Endodermal cell (in vitro differentiated cells): ENCODE data around the gene ABLIM3. TPM values are rescaled to one million over a fixed set of nuclear protein-coding genes. Genes with fewer than 3 reads are reported as not detected.

Experiments
- DNase-seq: peaks from one replicate; pipeline ENCODE4 v3.0.0-alpha.2; 2017
- H3K27ac ChIP-seq: 2 replicates; pipeline ENCODE4 v1.5.1; 2013; ENCODE audit warnings: mild to moderate bottlenecking, low read depth, low read length, moderate library complexity
- H3K27me3 ChIP-seq: 2 replicates; pipeline ENCODE4 v1.6.1; 2013; ENCODE audit warnings: mild to moderate bottlenecking, low read length, moderate library complexity; ENCODE audit not compliant: insufficient read depth, control insufficient read depth, poor library complexity, severe bottlenecking
- H3K36me3 ChIP-seq: 2 replicates; pipeline ENCODE4 v1.7.0; 2013; ENCODE audit warnings: mild to moderate bottlenecking, low read length, moderate library complexity; ENCODE audit not compliant: control insufficient read depth, insufficient read depth
- H3K4me1 ChIP-seq: one replicate; pipeline ENCODE4 v1.7.0; 2013; ENCODE audit warnings: low read length; ENCODE audit not compliant: control insufficient read depth, insufficient read depth
- H3K4me3 ChIP-seq: 2 replicates; pipeline ENCODE4 v1.5.1; 2013; ENCODE audit warnings: mild to moderate bottlenecking, low read length, moderate library complexity
- H3K9ac ChIP-seq: 2 replicates; pipeline ENCODE4 v1.6.1; 2013; ENCODE audit warnings: mild to moderate bottlenecking, low read length, moderate library complexity; ENCODE audit not compliant: poor library complexity, severe bottlenecking; ENCODE audit errors: extremely low read depth
- H3K9me3 ChIP-seq: 2 replicates; pipeline ENCODE4 v1.6.1; 2013; ENCODE audit warnings: mild to moderate bottlenecking, low read length, moderate library complexity; ENCODE audit not compliant: control insufficient read depth
- H3K27ac Mint-ChIP-seq: 2 replicates; pipeline ENCODE4 v1.8.0; 2020; ENCODE audit warnings: mixed read lengths
- H3K27me3 Mint-ChIP-seq: 2 replicates; pipeline ENCODE4 v1.8.0; 2021; ENCODE audit warnings: mild to moderate bottlenecking, mixed read lengths; ENCODE audit not compliant: insufficient read depth
- H3K36me3 Mint-ChIP-seq: 2 replicates; pipeline ENCODE4 v1.8.0; 2020; ENCODE audit warnings: low read depth, mixed read lengths
- H3K4me1 Mint-ChIP-seq: 2 replicates; pipeline ENCODE4 v1.8.0; 2020; ENCODE audit warnings: mixed read lengths
- H3K4me3 Mint-ChIP-seq: 2 replicates; pipeline ENCODE4 v1.8.0; 2020; ENCODE audit warnings: mild to moderate bottlenecking, moderate library complexity, mixed read lengths
- H3K9me3 Mint-ChIP-seq: 2 replicates; pipeline ENCODE4 v1.8.0; 2020; ENCODE audit warnings: mild to moderate bottlenecking, mixed read lengths
- CTCF ChIP-seq: fragments of 200-600 bp; sonication (generic); conservative IDR thresholded peaks from 2 replicates; pipeline ENCODE4 v1.5.0; 2021; ENCODE audit warnings: antibody characterized with exemption, mild to moderate bottlenecking
- WGBS, 2 experiments: methylation state at CpG; one replicate each; pipeline versions ENCODE4 v1.1.5 to v1.1.7; 2013; ENCODE audit warnings: missing lambda C conversion rate in 2 of 2, mixed read lengths in 1 of 2; ENCODE audit not compliant: insufficient coverage in 1 of 2, insufficient read length in 1 of 2; 5-methylcytosine and 5-hydroxymethylcytosine counted together
- total RNA-seq, 2 donors: library from RNA; stranded (reverse); fragmentation: NEBNext Ultra II Directional in 1 of 2; extraction: Animal tissue kit (Norgen Biotek cat#: 25700) in 1 of 2; gene quantifications; 2 replicates in 1 of 2; 3 replicates in 1 of 2; pipeline ENCODE4 v1.2.1, GENCODE V29; 2021

ABLIM3 gene
- total RNA-seq, 2 donors from 2014 or later: 0.24 to 0.66 TPM

- WGBS, 2 experiments: 89% methylated on average over 5 to 12 of the region's 12 CpGs
- Mint-ChIP-seq H3K9me3 (no peaks in the 10 kb centered on the region), H3K4me3 (no peak overlapping the region), H3K27ac (no peak overlapping the region), H3K4me1 (no peaks in the 10 kb centered on the region), H3K27me3 (no peaks in the 10 kb centered on the region), H3K36me3 (no peaks in the 10 kb centered on the region)
- Histone ChIP-seq H3K4me3 (no peak overlapping the region), H3K27me3 (no peaks in the 10 kb centered on the region), H3K9me3 (no peaks in the 10 kb centered on the region), H3K27ac (no peak overlapping the region), H3K9ac (no peak overlapping the region), H3K4me1 (no peaks in the 10 kb centered on the region), H3K36me3 (no peaks in the 10 kb centered on the region)
- DNase-seq: no peak
- no peak for TF ChIP-seq CTCF
Observed at GRCh38 chr5:149175346-149176105, 34.2 kb downstream of the ABLIM3 start.

DNA sequence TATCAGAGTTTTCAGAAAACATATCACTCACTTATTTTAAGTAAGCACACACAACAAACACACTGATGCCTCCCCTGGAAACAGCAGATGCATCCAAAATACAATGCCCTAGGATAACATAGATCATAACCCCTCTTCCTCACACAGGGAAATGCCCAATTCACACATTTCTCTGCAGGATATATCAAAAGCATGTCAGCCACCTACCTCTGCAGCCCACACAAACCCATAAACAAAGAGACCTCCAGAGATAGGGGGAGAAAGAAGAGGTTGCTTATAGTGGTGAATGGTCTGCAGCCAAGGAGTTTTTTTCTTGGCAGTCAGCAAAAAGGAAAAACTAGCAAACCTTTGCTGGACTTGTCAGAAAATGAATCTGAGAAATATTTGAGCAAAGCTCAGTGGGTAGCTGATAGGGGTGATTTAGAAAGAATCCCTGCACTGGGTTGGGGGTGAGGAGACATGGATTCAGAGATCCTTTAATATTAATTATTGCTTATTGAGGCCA is 36.1 kb downstream of the ABLIM3 start:
- Histone ChIP-seq H3K36me3 (no peaks in the 10 kb centered on the region), H3K4me3 (no peak overlapping the region), H3K27me3 (peaks cover 11% of the 10 kb centered on the region), H3K9ac (no peak overlapping the region), H3K9me3 (no peaks in the 10 kb centered on the region), H3K27ac (no peak overlapping the region), H3K4me1 (no peaks in the 10 kb centered on the region)
- no peak for TF ChIP-seq CTCF
- DNase-seq: no peak
- no peaks in the 10 kb centered on the region for H3K36me3 Mint-ChIP-seq
- no peaks in the 10 kb centered on the region for H3K9me3 Mint-ChIP-seq
- H3K27ac Mint-ChIP-seq: no peak overlapping the region
- H3K4me3 Mint-ChIP-seq: no peak overlapping the region
- peaks cover 4% of the 10 kb centered on the region for H3K27me3 Mint-ChIP-seq
- H3K4me1 Mint-ChIP-seq: no peaks in the 10 kb centered on the region

DNA sequence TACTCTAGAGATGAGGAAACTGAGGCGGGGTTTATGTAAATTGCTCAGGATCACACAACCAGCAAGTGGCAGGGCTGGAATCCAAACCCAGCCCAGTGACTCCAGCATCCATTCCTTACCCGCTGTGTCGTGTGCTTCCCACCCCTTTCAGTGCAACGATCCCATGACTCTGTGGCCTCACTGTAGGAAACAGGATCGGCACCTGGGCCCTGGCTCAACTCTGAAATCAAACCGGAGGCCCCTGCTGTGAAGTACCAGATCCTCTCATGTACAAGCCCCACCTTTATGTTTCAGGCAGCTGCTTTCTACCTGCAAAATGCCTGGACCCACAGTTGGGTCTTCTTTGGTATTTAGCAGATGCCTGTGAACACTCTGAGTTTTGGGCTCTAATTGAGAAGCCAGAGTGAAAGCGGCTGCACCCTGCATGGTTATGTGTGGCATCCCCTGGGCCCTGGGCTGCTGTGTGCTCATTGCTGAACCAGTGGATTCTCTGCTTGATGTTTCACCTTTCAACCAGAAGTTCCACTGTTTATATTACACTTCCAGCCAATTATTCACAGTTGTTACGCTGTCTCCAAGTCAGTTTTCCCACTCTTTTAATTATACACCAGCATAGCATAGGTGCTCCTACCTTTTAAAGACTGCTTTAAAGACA is 36.7 kb downstream of the ABLIM3 start:
- H3K4me1 Mint-ChIP-seq: no peaks in the 10 kb centered on the region
- TF ChIP-seq CTCF: no peak
- Histone ChIP-seq H3K4me3 (no peak overlapping the region), H3K4me1 (no peaks in the 10 kb centered on the region), H3K9me3 (no peaks in the 10 kb centered on the region), H3K27ac (no peak overlapping the region), H3K27me3 (peaks cover 11% of the 10 kb centered on the region), H3K9ac (no peak overlapping the region), H3K36me3 (no peaks in the 10 kb centered on the region)
- H3K36me3 Mint-ChIP-seq: no peaks in the 10 kb centered on the region
- no peak overlapping the region for H3K4me3 Mint-ChIP-seq
- H3K27me3 Mint-ChIP-seq: peaks cover 5% of the 10 kb centered on the region
- WGBS, 2 experiments: 82 to 100% methylated on average over 2 to 8 of the region's 8 CpGs
- no peak overlapping the region for H3K27ac Mint-ChIP-seq
- H3K9me3 Mint-ChIP-seq: no peaks in the 10 kb centered on the region
- peak; percentile 57 for DNase-seq
